Upper lobe of left lung (tissue), 4 donors: ENCODE results near the gene SLC5A5.

Experiments used
- CTCF ChIP-seq, 6 experiments: fragments of 450-650 bp in 4 of 6; fragments of 200-600 bp in 2 of 6; sonication (generic) in 2 of 6; IDR thresholded peaks; one replicate each; pipeline ENCODE4 v1.5.1; 2016 to 2019; ENCODE audit warnings: antibody characterized with exemption in 6 of 6
- EP300 ChIP-seq, 4 donors: sonication (generic); formaldehyde crosslinking; IDR thresholded peaks; one replicate each; pipeline ENCODE4 v1.5.1; 2017; ENCODE audit warnings: antibody characterized with exemption in 4 of 4, control low read depth in 2 of 4
- POLR2A ChIP-seq, 4 donors: fragments of 450-650 bp; IDR thresholded peaks; one replicate each; pipeline ENCODE4 v1.5.1; 2016 to 2017; ENCODE audit warnings: antibody characterized with exemption in 4 of 4, mild to moderate bottlenecking in 2 of 4
- POLR2AphosphoS5 ChIP-seq, 2 donors: sonication (generic); formaldehyde crosslinking; IDR thresholded peaks; one replicate each; pipeline ENCODE4 v1.5.1; 2017; ENCODE audit warnings: antibody characterized with exemption in 2 of 2

- TF ChIP-seq CTCF (IDR thresholded peaks at IDR 0.05) = no peak
- no peak for TF ChIP-seq EP300 (IDR thresholded peaks at IDR 0.05)
- TF ChIP-seq POLR2A (IDR thresholded peaks at IDR 0.05) = no peak
- no peak for TF ChIP-seq POLR2AphosphoS5 (IDR thresholded peaks at IDR 0.05)
Measured at GRCh38 chr19:17841810-17842662, 29.7 kb upstream of the SLC5A5 start.
